Brain microvascular endothelial cell (primary cell): ENCODE measurements around the gene TP73.
A peak's percentile ranks its signal among the peaks of the same experiment; 100 is the strongest.

Experiments used
- DNase-seq: peaks from one replicate; pipeline ENCODE4 v3.0.0-alpha.2; 2020
- H3K27ac ChIP-seq: fragments of 250-450 bp; sonication (Bioruptor Pico); 2 replicates; pipeline ENCODE4 v1.5.1; 2020; ENCODE audit warnings: mild to moderate bottlenecking, moderate library complexity
- H3K27me3 ChIP-seq: fragments of 250-450 bp; sonication (Bioruptor Pico); replicated peaks from 2 replicates; pipeline ENCODE4 v1.5.1; 2020; ENCODE audit warnings: mild to moderate bottlenecking
- H3K36me3 ChIP-seq: fragments of 250-450 bp; sonication (Bioruptor Pico); replicated peaks from 2 replicates; pipeline ENCODE4 v1.5.1; 2020; ENCODE audit warnings: mild to moderate bottlenecking
- H3K4me3 ChIP-seq: 2 replicates; pipeline ENCODE4 v1.5.1; 2011; ENCODE audit warnings: low read depth, mild to moderate bottlenecking, control low read depth, low read length, moderate library complexity
- CTCF ChIP-seq: IDR thresholded peaks from 2 replicates; pipeline ENCODE4 v1.5.1; 2011; ENCODE audit warnings: low read depth, mild to moderate bottlenecking, moderate library complexity, low read length, control low read depth, inconsistent platforms; ENCODE audit errors: missing control alignments
- in situ Hi-C: cut with HindIII; loops from 2 replicates; pipeline ENCODE4 v1.10.0; 2017; ENCODE audit warnings: low sequenced_read_pairs, low pct_ligation_motif_present

TP73 gene

GRCh38 chr1:3768811-3769390 lies 116.6 kb downstream of the TP73 start:
- Histone ChIP-seq H3K36me3 (no peaks in the 10 kb centered on the region), H3K27me3 (no peaks in the 10 kb centered on the region), H3K4me3 (no peak overlapping the region), H3K27ac (no peak overlapping the region)
- TF ChIP-seq CTCF: no peak
- in situ Hi-C loops: no loop called here
- no peak for DNase-seq

GRCh38 chr1:3770047-3770765 lies 117.9 kb downstream of the TP73 start:
- in situ Hi-C loops: no loop called here
- no peaks in the 10 kb centered on the region for H3K27me3 ChIP-seq
- no peak for DNase-seq
- H3K27ac ChIP-seq: no peak overlapping the region
- no peaks in the 10 kb centered on the region for H3K36me3 ChIP-seq
- H3K4me3 ChIP-seq: no peak overlapping the region
- no peak for TF ChIP-seq CTCF

DNA sequence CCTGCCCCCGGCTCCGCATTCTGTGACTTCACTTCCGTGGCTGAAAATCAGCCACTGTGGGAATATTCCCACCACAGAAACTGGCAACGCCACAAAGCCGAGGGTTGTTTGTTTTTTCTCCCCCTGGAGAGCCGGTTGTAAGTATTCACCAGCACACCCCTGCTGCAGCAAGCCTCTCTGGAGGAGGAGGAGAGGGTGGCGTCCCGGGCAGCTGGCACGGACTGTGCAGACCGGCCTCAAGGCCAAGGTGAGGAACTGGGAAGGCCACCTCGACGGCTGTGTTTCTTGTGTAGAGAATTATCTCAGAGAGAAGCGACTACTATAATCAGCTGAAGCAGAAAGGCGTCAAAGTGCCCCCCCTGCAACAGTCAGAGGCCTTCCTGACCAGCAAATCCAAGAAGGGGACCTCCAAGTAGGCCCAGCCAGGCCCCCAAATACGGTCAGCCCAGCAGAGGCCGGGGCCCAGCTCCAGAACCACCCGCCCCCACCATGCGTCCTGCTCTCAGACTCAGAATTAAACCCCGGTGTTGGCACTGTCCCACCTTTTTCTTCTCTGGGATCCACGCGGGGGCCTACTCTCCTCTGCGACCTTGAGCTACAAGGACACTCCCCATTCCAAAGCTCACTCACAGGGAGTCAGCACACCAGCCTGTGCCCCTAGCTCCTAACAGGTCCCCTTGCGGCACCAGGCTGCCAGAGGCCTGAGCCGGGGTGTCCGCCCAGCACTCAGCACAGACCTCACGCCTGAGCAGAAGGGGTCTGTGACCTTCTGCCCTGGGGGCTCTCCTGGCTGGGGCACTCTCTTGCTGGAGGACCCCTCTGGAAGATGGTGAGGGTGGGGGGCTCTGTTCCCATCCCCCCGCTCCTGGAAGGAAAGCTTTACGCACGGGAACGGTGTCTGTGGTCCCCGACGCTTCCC lies 119.1 kb downstream of the TP73 start:
- no peak for TF ChIP-seq CTCF
- no peak for DNase-seq
- in situ Hi-C loops: no loop called here
- H3K27ac ChIP-seq: no peak overlapping the region
- H3K4me3 ChIP-seq: peak overlapping the region; percentile 53
- H3K27me3 ChIP-seq: no peaks in the 10 kb centered on the region
- H3K36me3 ChIP-seq: no peaks in the 10 kb centered on the region

DNA sequence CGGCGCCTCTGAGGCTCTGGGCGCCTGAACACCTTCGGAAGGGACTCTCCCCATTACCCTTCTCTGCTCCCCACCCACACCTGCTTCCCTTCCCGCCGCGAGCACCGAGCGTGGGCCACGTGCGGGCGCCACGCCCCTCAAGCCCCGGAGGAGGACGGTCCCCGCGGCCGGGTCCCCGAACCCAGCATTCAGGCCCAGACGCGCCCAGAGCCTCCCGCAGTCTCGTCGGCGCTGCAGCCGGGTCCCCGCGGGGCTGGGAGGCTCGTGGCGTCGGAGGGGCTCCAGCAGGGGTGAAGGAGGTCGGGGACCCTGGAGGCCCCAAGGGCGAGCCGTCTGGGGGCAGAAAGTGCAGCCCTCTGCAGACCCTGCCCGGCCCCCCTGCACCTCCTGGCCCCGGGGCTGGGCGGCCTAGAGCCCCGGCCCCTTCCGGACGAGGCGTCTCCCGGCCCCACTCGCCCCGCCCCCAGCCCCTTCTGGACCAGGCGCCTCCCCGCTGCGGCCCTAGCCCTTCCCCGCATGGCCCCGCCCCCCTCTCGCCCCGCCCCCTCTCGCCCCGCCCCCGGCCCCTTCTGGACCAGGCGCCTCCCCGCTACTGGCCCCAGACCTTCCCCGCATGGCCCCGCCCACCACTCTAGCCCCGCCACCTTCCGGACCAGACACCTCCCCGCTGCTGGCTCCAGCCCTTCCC lies 119.9 kb downstream of the TP73 start:
- Histone ChIP-seq H3K4me3 (peak overlapping the region; percentile 53), H3K27me3 (no peaks in the 10 kb centered on the region), H3K27ac (no peak overlapping the region), H3K36me3 (no peaks in the 10 kb centered on the region)
- peak; percentile 56 for DNase-seq
- in situ Hi-C loops: no loop called here
- TF ChIP-seq CTCF: no peak

GRCh38 chr1:3772715-3773571 lies 120.6 kb downstream of the TP73 start, which contains the start of gene SMIM1:
Gene SMIM1 (plus strand): TSS chr1:3772749. CDS start chr1:3775374, 2,625 bp downstream.
- no peak for TF ChIP-seq CTCF
- in situ Hi-C loops: no loop called here
- H3K27me3 ChIP-seq: no peaks in the 10 kb centered on the region
- H3K27ac ChIP-seq: no peak within 1 kb of the TSS
- H3K36me3 ChIP-seq: no peaks in the 10 kb centered on the region
- H3K4me3 ChIP-seq: peak within 1 kb of the TSS; percentile 53
- no peak for DNase-seq
